HG03342 (cell line): Measurements from ENCODE around the gene TSPYL2.

ENCODE experiments used
- ATAC-seq: cut with Tn5 transposase; IDR thresholded peaks from one replicate; pipeline ENCODE4 v1.9.1; 2021; ENCODE audit warnings: mild to moderate bottlenecking, moderate library complexity; ENCODE audit not compliant: unreplicated experiment

Gene TSPYL2

DNA sequence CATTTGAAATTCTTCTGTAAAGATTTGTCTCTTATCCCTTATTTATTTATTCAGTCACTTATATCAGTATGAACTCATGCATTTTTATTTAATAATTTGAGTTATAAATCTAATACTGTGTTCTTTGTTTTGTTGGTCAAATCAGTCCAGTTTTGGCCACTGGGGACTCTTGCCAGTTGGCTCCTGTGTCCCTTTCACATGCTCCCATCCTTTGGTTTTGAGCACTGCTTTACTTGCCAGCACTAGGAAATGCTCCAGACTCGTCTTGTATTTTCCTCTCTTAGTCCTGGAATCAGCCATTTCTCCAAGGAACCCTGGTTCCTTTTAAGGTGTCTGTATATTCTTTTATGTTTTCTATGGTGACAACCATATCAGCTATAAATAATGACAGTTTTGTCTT, 39.8 kb downstream of the TSPYL2 start:
- ATAC-seq, result no peak

GRCh38 chrX:53125506-53125905, 43.3 kb downstream of the TSPYL2 start:
- no peak for ATAC-seq

- ATAC-seq, result no peak
Observed at GRCh38 chrX:53126377-53126776, 44.2 kb downstream of the TSPYL2 start.

DNA sequence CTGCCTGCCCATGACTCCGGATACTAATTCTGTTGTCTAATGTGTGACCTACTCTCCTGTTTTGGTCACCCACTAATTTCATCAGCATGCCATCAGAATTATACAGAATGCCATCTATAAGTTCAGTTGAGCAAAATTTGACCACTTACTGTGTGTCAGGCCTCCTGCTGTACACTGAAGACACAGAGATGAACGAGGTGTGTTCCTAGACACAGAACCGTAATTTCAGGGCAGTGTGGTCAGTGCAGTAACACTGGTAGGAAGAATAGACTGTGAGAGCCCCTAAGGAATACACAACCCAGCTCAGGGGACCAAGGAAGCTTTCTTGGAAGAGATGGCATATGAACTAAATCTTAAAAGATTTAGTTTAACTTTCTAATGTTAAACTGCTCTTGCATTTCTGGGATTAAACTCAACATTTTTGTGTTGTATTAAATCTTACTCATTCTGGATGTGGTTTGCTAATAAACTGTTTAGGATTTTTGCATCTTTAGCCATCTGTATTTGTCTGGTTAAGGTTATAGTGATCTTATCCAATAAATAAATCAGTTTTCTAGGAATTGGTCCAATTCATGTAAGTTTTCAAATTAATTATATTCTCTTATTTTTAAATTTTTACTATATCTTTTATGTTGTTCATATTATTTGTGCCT, 46.1 kb downstream of the TSPYL2 start:
- no peak for ATAC-seq

- no peak for ATAC-seq
Observed at GRCh38 chrX:53133400-53133799, 51.2 kb downstream of the TSPYL2 start.

DNA sequence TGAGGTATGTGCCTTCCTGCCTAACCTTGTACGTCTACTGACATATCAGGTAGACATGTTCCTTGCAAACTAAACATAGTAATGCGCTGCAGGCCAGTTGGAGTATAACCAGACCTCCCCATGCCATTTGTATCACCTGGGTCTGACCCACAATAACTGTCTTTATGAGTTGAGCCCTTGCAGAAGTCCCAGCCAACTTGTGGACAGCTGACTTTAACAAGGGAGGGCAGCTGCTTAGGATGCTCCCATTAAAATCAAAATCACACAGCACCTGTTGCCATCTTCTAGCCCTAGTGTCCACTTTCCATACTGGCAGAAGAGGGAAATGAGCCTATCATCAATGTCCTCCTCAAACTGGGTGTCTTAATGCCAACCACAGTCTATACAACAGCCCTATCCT, 53.4 kb downstream of the TSPYL2 start:
- ATAC-seq, result no peak
